GM19467 (cell line): Measurements from ENCODE around the gene PEPD.

Source experiments
- ATAC-seq: cut with Tn5 transposase; IDR thresholded peaks from one replicate; pipeline ENCODE4 v1.9.1; 2021; ENCODE audit warnings: mild to moderate bottlenecking, moderate library complexity; ENCODE audit not compliant: unreplicated experiment

The PEPD gene

DNA sequence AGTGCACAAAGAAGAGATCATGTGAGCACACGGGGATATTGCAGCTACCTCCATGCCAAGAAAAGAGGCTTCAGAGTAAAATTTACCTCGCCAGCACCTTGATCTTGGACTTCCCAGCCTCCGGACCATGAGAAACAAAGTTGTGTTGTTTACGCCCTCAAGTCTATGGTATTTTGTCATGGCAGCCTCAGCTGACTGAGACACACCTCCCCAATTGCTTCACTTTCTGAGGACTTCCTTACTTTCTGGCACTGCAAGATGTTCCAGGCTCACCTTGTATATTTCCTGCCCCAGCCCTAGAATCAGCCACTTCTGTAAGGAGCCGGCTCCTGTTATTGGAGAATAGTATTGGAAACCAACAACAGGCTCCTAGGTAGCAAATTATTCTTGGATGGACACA lies 154.7 kb downstream of the PEPD start:
- no peak for ATAC-seq

- no peak for ATAC-seq
These were observed 155.5 kb downstream of the PEPD start for GRCh38 chr19:33366127-33366526.

DNA sequence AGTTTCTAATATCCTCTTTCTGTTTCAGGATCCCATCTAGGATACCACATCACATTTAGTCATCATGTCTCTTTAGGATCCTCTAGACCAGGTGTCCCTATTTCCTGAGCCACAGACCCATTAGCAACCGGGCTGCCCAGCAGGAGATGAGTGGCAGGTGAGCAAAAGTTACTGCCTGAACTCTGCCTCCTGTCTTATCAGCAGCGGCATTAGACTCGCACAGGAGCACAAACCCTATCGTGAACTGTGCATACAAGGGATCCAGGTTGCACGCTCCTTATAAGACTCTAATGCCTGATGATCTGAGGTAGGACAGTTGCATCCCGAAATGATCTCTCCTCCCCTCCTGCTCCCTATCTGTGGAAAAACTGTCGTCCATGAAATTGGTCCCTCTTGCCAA lies 155.9 kb downstream of the PEPD start:
- no peak for ATAC-seq

GRCh38 chr19:33363476-33363875 lies 158.1 kb downstream of the PEPD start:
- no peak for ATAC-seq

DNA sequence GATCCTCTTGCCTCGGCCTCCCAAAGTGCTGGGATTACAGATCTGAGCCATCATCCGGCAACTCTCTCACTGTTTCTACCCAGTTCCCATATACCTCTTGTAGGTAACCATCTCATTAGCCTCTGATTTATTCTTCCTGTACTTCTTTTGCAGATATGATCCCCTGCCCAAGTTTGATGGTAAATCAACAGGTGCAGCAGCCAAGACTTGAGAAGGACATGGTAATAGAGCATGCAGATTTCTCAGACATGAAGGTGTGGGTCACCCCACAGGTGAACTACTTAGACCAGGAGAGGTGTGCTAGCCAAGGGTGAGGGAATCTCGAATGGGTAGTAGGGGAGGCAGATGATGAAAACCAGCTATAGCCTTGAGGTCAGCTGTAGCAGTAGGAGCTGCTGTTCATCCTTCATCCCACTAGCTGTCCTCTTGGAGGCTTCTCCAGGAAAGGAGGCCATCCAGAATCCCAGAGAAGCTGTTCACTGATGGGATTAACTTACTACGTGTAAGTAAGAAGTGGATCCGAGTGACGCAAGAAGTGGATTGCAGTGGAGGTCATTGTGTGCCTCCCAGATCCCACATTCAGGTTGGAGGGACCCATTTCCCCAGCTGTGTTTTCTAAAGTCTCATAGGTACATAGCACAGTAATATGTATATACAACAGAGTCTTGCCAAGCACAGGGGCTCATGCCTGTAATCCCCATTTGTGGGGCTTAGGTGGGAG lies 158.9 kb downstream of the PEPD start:
- ATAC-seq, result no peak

- ATAC-seq, result no peak
These were observed 162.0 kb downstream of the PEPD start for GRCh38 chr19:33359581-33359980.

- no peak for ATAC-seq
These were observed 163.2 kb downstream of the PEPD start for GRCh38 chr19:33358408-33358807.

DNA sequence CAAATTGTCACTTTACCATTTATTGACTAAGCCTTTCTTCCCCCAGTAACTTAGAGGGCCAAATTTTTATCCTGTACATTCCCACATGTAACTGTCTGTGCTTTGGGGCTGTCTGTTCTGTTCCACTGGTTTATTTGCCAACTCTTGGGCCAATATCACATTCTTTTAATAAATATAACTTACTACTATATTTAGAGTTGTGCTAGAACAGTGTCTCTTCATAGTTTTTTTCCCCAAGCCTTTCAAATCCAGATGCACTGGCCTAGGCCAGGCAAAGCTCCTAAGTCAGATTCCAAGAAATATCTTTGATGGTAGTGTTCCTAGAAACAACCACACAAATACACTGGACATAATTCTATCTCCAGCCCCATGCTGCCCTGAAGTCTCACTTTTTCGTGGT lies 164.0 kb downstream of the PEPD start:
- no peak for ATAC-seq

- no peak for ATAC-seq
These were observed 166.1 kb downstream of the PEPD start for GRCh38 chr19:33355535-33355934.

- no peak for ATAC-seq
These were observed 170.9 kb downstream of the PEPD start for GRCh38 chr19:33350538-33351309.

DNA sequence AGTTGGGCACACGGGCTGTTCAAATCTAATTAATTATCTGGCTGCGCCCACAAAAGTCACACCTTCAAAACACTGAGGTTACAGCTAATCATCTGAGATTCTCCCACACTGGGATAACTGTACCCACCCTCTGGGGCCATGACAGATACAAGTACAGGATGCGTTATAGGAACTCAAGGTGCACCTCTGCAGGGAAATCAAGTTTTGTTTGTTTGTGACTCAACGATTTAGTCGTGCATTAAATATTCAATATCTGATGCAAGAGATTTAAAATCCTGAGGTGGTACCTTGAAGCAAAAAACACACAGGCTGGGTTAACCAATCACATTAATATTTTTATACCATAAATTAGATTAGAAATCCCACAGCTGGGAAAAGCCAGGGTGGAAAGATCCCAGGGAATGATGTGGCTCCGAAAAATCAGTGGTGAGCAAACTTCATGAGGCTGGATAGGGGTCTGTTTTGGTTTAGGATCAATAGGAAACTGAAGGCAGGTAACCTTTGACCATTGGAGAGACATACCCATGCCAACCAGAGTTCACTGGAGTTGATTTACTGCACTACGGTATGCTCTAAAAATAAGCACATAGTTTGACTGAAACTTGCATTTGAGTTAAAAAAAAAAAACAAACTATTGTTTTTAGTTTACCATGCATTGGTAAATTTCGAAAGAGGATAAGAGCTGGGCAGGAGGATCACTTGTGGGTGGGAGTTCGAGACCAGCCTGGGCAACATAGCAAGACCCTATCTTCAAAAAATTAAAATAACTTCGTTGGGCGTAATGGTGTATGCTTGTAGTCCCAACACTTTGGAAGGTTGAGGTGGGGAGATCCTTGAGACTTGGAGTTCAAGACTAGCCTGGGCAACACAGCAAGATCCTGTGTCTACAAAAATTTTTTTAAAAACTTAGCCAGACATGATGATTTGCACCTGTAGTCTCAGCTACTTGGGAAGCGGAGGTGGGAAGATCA lies 172.0 kb downstream of the PEPD start:
- ATAC-seq, result no peak

DNA sequence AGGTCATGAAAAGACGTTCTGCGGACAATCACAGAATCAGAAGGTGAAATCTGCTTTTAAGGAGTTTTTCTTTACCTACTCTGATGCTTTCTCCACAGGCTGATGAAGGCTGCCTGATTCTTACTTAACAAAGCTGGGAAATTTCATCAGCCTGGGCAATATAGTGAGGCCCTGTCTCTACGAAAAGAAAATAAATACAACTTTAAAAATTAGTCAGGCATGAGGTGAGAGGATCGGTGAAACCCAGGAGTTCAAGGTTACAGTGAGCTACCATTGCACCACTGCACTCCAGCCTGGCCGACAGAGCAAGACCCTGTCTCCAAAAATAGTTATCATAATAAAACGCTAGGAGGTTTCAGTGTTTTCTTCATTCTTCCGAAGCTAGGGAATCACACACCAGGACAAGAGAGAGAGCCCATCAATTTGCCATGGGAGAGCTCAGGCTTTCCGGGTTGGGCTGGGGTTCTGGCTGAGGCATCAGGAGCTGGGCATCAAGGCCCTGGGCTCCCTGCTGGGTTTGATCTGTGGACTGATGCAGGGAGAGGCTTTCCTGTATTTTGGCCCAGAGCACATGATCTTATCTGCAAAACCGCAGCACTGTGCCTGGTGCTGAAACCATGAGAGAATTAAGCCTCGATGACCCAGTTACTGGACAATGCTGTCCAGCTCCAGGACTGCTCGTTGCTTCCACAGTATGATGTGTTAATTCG lies 173.1 kb downstream of the PEPD start:
- no peak for ATAC-seq

DNA sequence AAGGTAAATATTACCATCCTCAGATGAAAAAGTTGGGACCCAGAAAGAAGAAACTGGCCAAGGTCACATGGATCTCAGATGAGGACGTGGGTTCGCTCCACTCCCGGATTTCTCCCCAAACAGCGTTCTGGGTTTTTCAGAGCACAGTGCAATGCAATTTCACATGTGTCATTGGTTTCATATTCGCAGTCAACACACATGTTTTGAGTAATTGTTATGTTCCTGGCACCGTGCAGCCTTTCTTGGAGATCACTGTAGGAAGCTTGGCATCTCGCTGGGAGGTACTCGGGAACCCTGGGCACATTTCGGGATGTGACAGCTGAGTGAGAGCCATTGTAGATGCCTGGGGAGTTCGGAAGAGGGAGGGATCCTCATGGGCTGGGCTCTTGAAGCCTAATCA lies 174.3 kb downstream of the PEPD start:
- no peak for ATAC-seq

- no peak for ATAC-seq
These were observed 174.9 kb downstream of the PEPD start for GRCh38 chr19:33346665-33347064.

GRCh38 chr19:33345163-33345562 lies 176.4 kb downstream of the PEPD start:
- no peak for ATAC-seq

DNA sequence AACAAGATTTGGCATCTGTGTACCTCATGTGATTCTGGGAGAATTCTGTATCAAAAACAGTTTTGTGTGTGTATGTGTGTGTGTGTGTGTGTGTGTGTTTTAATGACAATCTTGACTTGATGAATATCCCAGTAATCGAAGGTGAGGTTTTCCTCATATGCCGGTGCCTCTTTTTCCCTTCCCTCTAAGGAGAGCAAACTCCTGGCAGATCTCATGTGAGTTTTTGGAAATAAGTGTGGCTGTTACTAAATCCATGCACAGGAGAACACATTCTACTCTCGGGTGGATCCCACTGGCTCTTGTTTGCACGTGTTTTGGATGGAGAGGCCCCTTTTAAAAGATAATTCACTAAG lies 177.0 kb downstream of the PEPD start:
- no peak for ATAC-seq

GRCh38 chr19:33343859-33344572 lies 177.6 kb downstream of the PEPD start:
- no peak for ATAC-seq

GRCh38 chr19:33343301-33343700 lies 178.3 kb downstream of the PEPD start:
- no peak for ATAC-seq

DNA sequence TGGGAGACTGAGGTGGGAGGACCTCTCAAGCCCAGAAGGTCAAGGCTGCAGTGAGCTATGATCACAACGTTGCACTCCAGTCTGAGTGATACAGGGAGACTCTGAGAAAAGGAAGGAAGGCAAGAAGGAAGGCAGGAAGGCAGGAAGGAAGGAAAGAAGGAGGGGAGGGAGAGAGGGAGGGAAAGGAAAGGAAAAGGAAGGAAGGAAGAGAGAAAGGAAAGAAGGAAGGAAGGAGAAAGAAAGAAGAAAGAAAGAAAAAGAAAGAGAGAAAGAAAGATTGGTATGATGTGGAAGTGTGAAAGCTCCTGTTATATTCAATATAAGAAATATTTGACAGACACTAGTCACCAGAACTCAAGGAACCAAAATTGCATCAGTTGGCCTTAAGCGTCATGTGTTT lies 180.6 kb downstream of the PEPD start:
- ATAC-seq, result no peak
